Fibroblast of the aortic adventitia (primary cell): ENCODE measurements around the gene DTNBP1. TPM values are rescaled to one million over a fixed set of nuclear protein-coding genes. Genes with fewer than 3 reads are reported as not detected.
A peak's percentile ranks its signal among the peaks of the same experiment; 100 is the strongest.

Experiments
- DNase-seq: peaks from one replicate; pipeline ENCODE4 v3.0.0-alpha.2; 2010; ENCODE audit warnings: low read depth
- H3K4me3 ChIP-seq: 2 replicates; pipeline ENCODE4 v1.5.1; 2011; ENCODE audit warnings: low read depth, mild to moderate bottlenecking, control low read depth, low read length, moderate library complexity
- total RNA-seq: library from RNA; depleted of rRNA; stranded (reverse); fragments of >200 nt; gene quantifications from 2 replicates; pipeline ENCODE4 v1.2.3, GENCODE V29; 2012; ENCODE audit warnings: low replicate concordance
- TF ChIP-seq, protein P1 (sequence below): IDR thresholded peaks from 2 replicates; pipeline ENCODE4 v1.5.1; 2011; ENCODE audit warnings: mild to moderate bottlenecking, low read length, control low read depth, inconsistent platforms; ENCODE audit not compliant: insufficient read depth

The DTNBP1 gene
- total RNA-seq, 1 donor: 5.8 TPM

GRCh38 chr6:15642276-15642675 lies 20.6 kb downstream of the DTNBP1 start:
- no peak for DNase-seq
- no peak overlapping the region for H3K4me3 ChIP-seq
- TF ChIP-seq, protein P1, sequence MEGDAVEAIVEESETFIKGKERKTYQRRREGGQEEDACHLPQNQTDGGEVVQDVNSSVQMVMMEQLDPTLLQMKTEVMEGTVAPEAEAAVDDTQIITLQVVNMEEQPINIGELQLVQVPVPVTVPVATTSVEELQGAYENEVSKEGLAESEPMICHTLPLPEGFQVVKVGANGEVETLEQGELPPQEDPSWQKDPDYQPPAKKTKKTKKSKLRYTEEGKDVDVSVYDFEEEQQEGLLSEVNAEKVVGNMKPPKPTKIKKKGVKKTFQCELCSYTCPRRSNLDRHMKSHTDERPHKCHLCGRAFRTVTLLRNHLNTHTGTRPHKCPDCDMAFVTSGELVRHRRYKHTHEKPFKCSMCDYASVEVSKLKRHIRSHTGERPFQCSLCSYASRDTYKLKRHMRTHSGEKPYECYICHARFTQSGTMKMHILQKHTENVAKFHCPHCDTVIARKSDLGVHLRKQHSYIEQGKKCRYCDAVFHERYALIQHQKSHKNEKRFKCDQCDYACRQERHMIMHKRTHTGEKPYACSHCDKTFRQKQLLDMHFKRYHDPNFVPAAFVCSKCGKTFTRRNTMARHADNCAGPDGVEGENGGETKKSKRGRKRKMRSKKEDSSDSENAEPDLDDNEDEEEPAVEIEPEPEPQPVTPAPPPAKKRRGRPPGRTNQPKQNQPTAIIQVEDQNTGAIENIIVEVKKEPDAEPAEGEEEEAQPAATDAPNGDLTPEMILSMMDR: peak; percentile 18

- DNase-seq: no peak
- H3K4me3 ChIP-seq: no peak overlapping the region
- TF ChIP-seq, protein P1: no peak
These were observed 24.5 kb downstream of the DTNBP1 start for GRCh38 chr6:15638373-15638772.

DNA sequence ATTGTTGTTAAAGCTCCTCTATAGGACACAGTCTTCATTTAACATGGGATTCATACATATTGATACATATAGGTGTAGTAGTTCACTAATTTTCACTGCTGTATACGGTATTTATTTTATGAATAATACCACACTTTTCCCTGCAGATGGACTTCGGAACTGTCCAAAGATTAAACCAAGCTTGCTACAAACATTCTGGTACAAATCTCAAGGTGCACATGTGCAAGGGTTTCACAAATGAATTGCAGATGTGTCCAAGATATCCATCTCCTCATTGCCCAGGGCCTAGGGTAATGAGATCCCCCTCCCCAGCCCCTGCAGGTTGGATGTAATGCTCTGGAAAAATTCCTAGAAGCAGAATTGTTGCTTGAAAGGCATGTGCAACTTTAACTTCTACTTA lies 31.4 kb downstream of the DTNBP1 start:
- TF ChIP-seq, protein P1: no peak
- DNase-seq: no peak
- no peak overlapping the region for H3K4me3 ChIP-seq

DNA sequence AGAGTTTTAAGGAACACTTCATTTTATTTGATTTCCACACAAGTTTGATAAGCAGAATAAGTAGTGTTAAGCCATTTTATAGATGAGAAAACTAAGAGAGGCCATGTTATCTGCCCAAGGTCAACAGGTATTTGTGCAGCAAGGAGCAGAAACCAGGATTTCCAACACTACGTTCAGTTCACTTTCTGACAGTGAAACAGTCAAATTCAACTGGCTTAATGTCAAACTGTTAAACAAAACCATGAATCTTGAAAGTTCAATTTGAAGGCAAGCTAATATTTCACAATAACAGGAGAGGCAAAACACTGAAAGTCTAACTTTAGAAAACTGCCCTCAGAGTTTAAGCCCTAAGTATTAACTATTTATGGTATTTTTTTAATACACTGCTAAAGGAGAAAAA lies 32.6 kb downstream of the DTNBP1 start:
- no peak overlapping the region for H3K4me3 ChIP-seq
- TF ChIP-seq, protein P1: no peak
- DNase-seq: peak; percentile 18

DNA sequence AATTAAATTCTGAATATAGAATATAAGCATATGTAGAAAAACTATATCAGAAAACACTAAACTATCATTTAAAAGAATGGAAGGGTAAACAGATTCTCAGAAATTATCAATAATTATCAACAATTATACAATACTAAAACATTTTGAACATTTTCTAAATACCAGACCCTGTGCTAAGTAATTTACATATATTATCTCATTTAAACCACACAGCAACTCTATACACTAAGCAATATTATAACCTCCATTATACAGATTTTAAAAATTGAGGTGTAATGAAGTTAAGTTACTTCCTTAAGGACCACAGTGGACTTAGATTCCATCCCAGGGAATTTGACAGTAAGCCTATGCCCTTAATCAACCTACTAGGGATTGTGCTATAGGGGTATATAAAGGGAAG lies 33.3 kb downstream of the DTNBP1 start:
- DNase-seq: no peak
- no peak overlapping the region for H3K4me3 ChIP-seq
- TF ChIP-seq, protein P1: no peak

DNA sequence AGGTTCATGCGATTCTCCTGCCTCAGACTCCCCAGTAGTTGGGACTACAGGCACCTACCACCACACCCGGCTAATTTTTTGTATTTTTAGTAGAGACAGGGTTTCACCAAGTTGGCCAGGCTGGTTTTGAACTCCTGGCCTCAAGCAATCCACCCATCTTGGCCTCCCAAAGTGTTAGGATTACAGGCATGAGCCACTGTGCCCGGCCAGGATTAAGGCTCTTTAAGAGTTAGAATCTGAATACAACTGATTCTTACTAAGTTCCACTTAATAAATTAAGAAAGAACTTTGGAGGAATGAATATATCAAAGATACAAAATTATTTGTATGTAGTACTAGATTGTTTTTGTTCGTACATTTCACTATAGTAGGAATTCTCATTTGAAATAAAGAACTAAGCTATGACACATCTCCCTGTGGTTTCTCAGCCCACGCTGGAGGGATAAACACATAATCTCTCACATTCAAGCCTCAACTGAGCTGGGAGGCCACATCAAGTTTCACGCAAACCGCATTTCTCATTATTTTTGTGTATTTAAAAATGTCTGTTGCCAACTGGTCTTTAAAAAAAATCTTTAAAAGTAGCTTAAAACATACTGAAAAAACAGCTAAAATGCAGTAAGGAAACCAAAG lies 34.2 kb downstream of the DTNBP1 start:
- DNase-seq: peak; percentile 76
- H3K4me3 ChIP-seq: no peak overlapping the region
- TF ChIP-seq, protein P1: no peak

DNA sequence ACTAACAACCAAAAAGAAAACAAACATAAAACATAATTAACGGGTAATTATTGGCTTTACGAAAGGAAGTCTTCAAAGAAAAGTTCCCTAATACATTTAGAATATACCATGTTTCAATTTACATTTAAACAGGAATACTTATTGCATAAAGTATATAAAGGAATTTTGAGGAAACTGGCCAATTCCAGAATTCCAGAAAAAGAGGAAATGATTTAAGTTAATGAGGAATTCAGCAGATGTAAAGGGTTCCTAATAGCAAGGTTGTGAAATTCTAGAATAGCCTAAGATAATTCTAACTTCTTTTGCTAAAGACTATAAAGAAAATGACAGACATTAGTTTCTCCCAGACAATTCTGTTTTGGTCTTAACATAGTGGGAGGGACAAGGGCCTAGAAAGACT lies 35.0 kb downstream of the DTNBP1 start:
- no peak overlapping the region for H3K4me3 ChIP-seq
- peak; percentile 39 for DNase-seq
- TF ChIP-seq, protein P1: no peak
